ENCODE results near the gene SELENOI. TPM values are rescaled to one million over a fixed set of nuclear protein-coding genes. Genes with fewer than 3 reads are reported as not detected.
"Not testable (repeated sequence)": the region's sequence is repeated elsewhere in the genome, so short reads cannot be mapped to it uniquely, and the experiment has no call there.

Gene SELENOI
- total and polyA plus RNA-seq, 12 donors = 1.9 to 45.4 (median 18.7) TPM

GRCh38 chr2:26363323-26363722 is 17.4 kb downstream of the SELENOI start:
- no peaks in the 10 kb centered on the region for H3K27me3 ChIP-seq
- TF ChIP-seq CTCF (IDR thresholded peaks at IDR 0.05) = no peak
- no peak for TF ChIP-seq POLR2A (IDR thresholded peaks at IDR 0.05)
- WGBS, 4 donors = 60 to 67% (median 62%) methylated on average over 4 of the region's 4 CpGs
- H3K4me3 ChIP-seq = no peak overlapping the region
- H3K36me3 ChIP-seq (replicated peaks in 1 of 2) = peaks cover 0 to 6% of the 10 kb centered on the region in 2 donors
- intact Hi-C loops (cut with DNase I) = no loop called here
- no peak overlapping the region for H3K27ac ChIP-seq
- DNase-seq = no peak
- no peaks in the 10 kb centered on the region for H3K9me3 ChIP-seq (replicated peaks in 1 of 3)
- peaks cover 0 to 7% of the 10 kb centered on the region in 2 donors for H3K4me1 ChIP-seq (replicated peaks in 1 of 2)

GRCh38 chr2:26363958-26364357 is 18.0 kb downstream of the SELENOI start:
- Histone ChIP-seq H3K36me3 (replicated peaks in 1 of 2) (peaks cover 0 to 6% of the 10 kb centered on the region in 2 donors), H3K4me1 (replicated peaks in 1 of 2) (peaks cover 0 to 7% of the 10 kb centered on the region in 2 donors), H3K9me3 (replicated peaks in 1 of 3) (no peaks in the 10 kb centered on the region), H3K27ac (no peak overlapping the region), H3K27me3 (no peaks in the 10 kb centered on the region), H3K4me3 (no peak overlapping the region)
- 65 to 85% (median 76%) methylated on average over 3 of the region's 3 CpGs for WGBS, 4 donors
- TF ChIP-seq CTCF (IDR thresholded peaks at IDR 0.05) (no peak), POLR2A (IDR thresholded peaks at IDR 0.05) (no peak)
- DNase-seq = no peak
- intact Hi-C loops (cut with DNase I) = no loop called here

GRCh38 chr2:26364669-26365068 is 18.7 kb downstream of the SELENOI start:
- DNase-seq = no peak
- Histone ChIP-seq H3K4me3 (no peak overlapping the region), H3K9me3 (replicated peaks in 1 of 3) (no peaks in the 10 kb centered on the region), H3K4me1 (replicated peaks in 1 of 2) (peaks cover 0 to 7% of the 10 kb centered on the region in 2 donors), H3K27ac (no peak overlapping the region), H3K36me3 (replicated peaks in 1 of 2) (peaks cover 0 to 6% of the 10 kb centered on the region in 2 donors), H3K27me3 (no peaks in the 10 kb centered on the region)
- intact Hi-C loops (cut with DNase I) = no loop called here
- 90 to 95% (median 92%) methylated on average over 4 of the region's 4 CpGs for WGBS, 4 donors
- no peak for TF ChIP-seq CTCF (IDR thresholded peaks at IDR 0.05)
- TF ChIP-seq POLR2A (IDR thresholded peaks at IDR 0.05) = no peak

GRCh38 chr2:26366957-26367356 is 21.0 kb downstream of the SELENOI start:
- WGBS, 4 donors = 87 to 97% (median 94%) methylated on average over 5 of the region's 5 CpGs
- Histone ChIP-seq H3K36me3 (replicated peaks in 1 of 2) (peaks cover 0 to 6% of the 10 kb centered on the region in 2 donors), H3K4me1 (replicated peaks in 1 of 2) (peaks cover 0 to 7% of the 10 kb centered on the region in 2 donors), H3K9me3 (replicated peaks in 1 of 3) (no peaks in the 10 kb centered on the region), H3K4me3 (no peak overlapping the region), H3K27me3 (no peaks in the 10 kb centered on the region), H3K27ac (no peak overlapping the region)
- TF ChIP-seq CTCF (IDR thresholded peaks at IDR 0.05) = no peak
- no peak for TF ChIP-seq POLR2A (IDR thresholded peaks at IDR 0.05)
- DNase-seq = no peak
- intact Hi-C loops (cut with DNase I) = no loop called here

GRCh38 chr2:26369664-26370063 is 23.7 kb downstream of the SELENOI start:
- H3K4me1 ChIP-seq (replicated peaks in 1 of 2); H3K27ac ChIP-seq; H3K4me3 ChIP-seq; H3K27me3 ChIP-seq; DNase-seq; H3K9me3 ChIP-seq (replicated peaks in 1 of 3); H3K36me3 ChIP-seq (replicated peaks in 1 of 2); intact Hi-C loops (cut with DNase I): not testable (repeated sequence)
- WGBS, 4 donors = 46 to 100% (median 50%) methylated on average over 1 to 2 of the region's 2 CpGs; no CpG with 5 or more reads in 1 of the 4 donors

GRCh38 chr2:26370909-26371308 is 25.0 kb downstream of the SELENOI start:
- H3K9me3 ChIP-seq (replicated peaks in 1 of 3); H3K4me1 ChIP-seq (replicated peaks in 1 of 2); DNase-seq; H3K4me3 ChIP-seq; intact Hi-C loops (cut with DNase I); H3K27me3 ChIP-seq; H3K27ac ChIP-seq: not testable (repeated sequence)
- WGBS, 4 donors = 67 to 95% methylated on average over 3 to 9 of the region's 31 CpGs; no CpG with 5 or more reads in 2 of the 4 donors
- H3K36me3 ChIP-seq (replicated peaks in 1 of 2) = peaks cover 0 to 13% of the 10 kb centered on the region in 2 donors
